Thyroid gland (tissue), 4 donors: ENCODE data around the gene FAM210A.

Experiments
- CTCF ChIP-seq, 6 experiments: fragments of 200-600 bp in 3 of 6; fragments of 450-650 bp in 3 of 6; sonication (generic) in 3 of 6; IDR thresholded peaks; one replicate each; pipeline ENCODE4 v1.5.1; 2016 to 2019; ENCODE audit warnings: antibody characterized with exemption in 6 of 6, mild to moderate bottlenecking in 2 of 6, inconsistent platforms in 1 of 6, moderate library complexity in 1 of 6
- POLR2A ChIP-seq, 2 donors: fragments of 450-650 bp; IDR thresholded peaks; one replicate each; pipeline ENCODE4 v1.6.1; 2017; ENCODE audit warnings: antibody characterized with exemption in 2 of 2, mild to moderate bottlenecking in 2 of 2, moderate library complexity in 1 of 2

DNA sequence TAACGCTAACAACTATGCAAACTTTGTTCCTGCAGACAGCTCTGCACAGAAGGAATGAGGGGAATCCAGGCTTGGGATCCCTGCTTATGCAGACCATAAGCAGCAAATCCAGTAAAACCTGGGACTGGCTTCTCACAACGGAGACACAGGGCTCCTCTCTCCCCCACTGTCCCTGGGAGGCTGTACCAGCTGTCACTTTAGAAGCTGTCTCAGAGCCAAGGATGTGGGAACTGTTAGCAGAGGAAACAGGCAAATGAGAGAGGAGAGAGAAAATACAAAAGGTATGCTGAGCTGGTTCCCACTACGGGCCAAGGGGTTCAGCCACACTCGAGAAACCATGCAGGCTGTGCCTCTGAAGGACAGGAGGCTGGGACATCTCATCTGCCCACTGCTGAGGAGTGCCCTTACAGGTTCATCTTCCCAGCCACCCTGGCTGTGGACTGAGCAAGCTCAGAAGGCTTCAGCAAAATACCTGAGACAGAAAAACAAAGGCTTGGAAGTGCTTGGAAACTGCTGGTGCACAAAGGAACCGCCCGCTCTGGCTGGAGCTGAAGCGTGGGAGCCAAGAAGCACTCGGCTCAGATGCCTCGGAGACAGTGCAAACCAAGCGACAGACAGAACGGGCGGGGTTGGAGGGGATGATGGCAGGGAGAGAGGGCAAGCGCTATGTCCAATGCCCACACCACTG lies 72.5 kb downstream of the FAM210A start:
- peak in 1 of 6 experiments; percentile 2 for TF ChIP-seq CTCF (IDR thresholded peaks at IDR 0.05)
- TF ChIP-seq POLR2A (IDR thresholded peaks at IDR 0.05), result peak in 1 of 2 donors; percentile 26
